Adrenal gland (tissue), 5 donors: Measurements from ENCODE around the gene ARHGAP26.

Experiments used
- POLR2A ChIP-seq, 2 donors: fragments of 450-650 bp; IDR thresholded peaks; one replicate each; pipeline ENCODE4 v1.6.1; 2017; ENCODE audit warnings: antibody characterized with exemption in 2 of 2, mild to moderate bottlenecking in 2 of 2, moderate library complexity in 1 of 2
- TF ChIP-seq, protein P1 (sequence below), 6 experiments: fragments of 450-650 bp in 4 of 6; fragments of 200-600 bp in 2 of 6; sonication (generic) in 1 of 6; IDR thresholded peaks; 1 replicate in 5 of 6; 2 replicates in 1 of 6; pipeline versions ENCODE4 v1.5.1 to v1.8.0; 2016 to 2021; ENCODE audit warnings: antibody characterized with exemption in 6 of 6, mild to moderate bottlenecking in 2 of 6, moderate library complexity in 1 of 6
- donor health status: DM: no; HTN: no; CAD: no.

DNA sequence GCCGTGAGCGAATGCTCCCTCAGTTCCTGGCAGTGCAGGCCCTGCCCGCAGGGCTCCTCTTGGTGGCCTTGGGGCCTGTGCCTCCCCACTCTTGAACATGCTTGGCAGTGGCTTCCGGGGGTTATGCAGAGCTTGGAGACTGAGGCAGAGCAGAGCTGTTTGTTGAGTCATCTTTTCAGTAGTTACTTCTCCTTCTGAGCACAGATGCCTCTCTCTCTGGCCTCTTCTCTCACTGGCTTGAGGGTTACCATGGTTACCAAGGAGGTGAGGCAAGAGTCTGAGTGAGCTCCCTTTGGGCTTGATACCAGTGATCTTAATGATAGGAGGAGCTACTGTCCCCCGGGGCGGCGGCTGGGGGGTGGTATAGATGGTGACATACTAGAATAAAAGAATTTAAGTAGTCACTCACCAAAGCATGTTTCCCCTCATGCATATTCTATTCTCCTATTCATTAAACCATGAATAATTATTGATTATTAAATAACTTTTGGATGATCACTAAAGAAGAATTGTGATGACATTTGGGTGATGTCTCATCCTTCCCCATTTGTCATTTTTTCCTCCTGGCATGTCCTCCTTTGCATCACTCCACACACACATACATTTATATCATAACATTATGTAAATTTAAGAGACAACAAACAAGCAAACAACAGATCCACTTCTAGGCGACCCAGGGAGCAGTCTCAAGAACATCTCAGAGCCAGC lies 111.1 kb downstream of the ARHGAP26 start:
- TF ChIP-seq, protein P1, sequence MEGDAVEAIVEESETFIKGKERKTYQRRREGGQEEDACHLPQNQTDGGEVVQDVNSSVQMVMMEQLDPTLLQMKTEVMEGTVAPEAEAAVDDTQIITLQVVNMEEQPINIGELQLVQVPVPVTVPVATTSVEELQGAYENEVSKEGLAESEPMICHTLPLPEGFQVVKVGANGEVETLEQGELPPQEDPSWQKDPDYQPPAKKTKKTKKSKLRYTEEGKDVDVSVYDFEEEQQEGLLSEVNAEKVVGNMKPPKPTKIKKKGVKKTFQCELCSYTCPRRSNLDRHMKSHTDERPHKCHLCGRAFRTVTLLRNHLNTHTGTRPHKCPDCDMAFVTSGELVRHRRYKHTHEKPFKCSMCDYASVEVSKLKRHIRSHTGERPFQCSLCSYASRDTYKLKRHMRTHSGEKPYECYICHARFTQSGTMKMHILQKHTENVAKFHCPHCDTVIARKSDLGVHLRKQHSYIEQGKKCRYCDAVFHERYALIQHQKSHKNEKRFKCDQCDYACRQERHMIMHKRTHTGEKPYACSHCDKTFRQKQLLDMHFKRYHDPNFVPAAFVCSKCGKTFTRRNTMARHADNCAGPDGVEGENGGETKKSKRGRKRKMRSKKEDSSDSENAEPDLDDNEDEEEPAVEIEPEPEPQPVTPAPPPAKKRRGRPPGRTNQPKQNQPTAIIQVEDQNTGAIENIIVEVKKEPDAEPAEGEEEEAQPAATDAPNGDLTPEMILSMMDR (IDR thresholded peaks at IDR 0.05), result no peak
- TF ChIP-seq POLR2A (IDR thresholded peaks at IDR 0.05), result no peak
